Measurements from ENCODE around the gene CUBN.

DNA sequence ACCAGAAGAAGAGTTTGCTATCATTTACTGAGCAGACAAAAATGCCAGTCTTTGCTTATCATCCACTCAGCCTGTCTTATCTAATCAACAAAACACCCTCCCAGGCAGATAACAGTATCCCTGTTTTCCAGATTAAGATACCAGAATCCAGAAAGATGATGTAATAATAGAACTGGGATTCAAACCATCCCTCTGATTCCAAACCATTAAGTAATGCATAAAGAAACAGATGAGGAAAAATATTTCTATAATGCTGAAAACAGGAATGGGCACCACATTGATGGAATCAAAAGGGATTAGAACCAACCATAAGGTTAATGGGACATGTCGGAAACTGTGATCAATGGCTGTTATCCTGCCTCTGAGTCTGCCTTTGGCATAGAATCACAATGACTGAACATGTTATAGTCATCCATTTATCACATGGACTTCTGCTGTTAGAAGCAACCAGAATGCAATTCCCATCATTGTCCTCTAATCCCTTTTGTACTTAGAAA is 220.3 kb downstream of the CUBN start:
- no peak for TF ChIP-seq ZNF274 (IDR thresholded peaks at IDR 0.05; ENCODE audit: borderline replicate concordance, low read depth, low read length)
- TF ChIP-seq PRPF4 (IDR thresholded peaks at IDR 0.05; ENCODE audit: insufficient read depth, low read depth, low read length, poor library complexity, severe bottlenecking), result no peak
- TF ChIP-seq RAD51 (IDR thresholded peaks at IDR 0.05; ENCODE audit: borderline replicate concordance, low read depth), result no peak

All from K562 (cell line).